ENCODE data around the gene ARSK.

DNA sequence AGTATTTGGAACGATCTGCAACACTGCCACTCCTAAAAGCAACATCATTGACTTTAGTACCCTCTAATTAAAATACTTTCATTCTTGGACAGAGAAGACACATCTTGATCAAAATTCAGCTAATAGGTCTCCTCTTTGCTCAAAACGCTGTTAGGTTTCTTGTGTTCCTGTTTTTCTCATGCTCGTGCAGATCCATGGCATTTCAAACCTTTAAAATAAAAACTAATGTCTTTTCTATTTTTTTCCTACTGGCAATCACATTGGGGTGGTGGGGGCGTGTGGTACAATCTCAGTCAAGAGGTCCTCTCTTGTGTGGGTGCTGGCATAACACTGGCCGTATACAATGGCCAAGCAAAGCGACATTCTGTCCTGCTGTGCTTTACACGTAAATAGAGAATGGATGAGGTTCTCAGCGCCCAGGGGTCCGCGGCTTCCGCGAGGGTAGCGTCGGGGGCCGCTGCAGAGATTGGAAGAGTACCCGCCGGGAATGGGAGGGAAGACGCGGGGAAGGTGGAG is 64.7 kb downstream of the ARSK start:
- TF ChIP-seq EZH2 (IDR thresholded peaks at IDR 0.05) (no peak), POLR2AphosphoS5 (IDR thresholded peaks at IDR 0.05; ENCODE audit: borderline replicate concordance, low read depth, low read length) (no peak), FOXP2 (optimal IDR thresholded peaks at IDR 0.05; ENCODE audit: control extremely low read depth, extremely low read length, insufficient read depth) (no peak)
